Activated CD4-positive, alpha-beta T cell treated with anti-CD3 and anti-CD28 coated beads for 1 hour (primary cell): ENCODE results near the gene PNLDC1.

ENCODE experiments used
- DNase-seq: peaks from one replicate; pipeline ENCODE4 v3.0.0-alpha.2; 2020

The PNLDC1 gene

DNA sequence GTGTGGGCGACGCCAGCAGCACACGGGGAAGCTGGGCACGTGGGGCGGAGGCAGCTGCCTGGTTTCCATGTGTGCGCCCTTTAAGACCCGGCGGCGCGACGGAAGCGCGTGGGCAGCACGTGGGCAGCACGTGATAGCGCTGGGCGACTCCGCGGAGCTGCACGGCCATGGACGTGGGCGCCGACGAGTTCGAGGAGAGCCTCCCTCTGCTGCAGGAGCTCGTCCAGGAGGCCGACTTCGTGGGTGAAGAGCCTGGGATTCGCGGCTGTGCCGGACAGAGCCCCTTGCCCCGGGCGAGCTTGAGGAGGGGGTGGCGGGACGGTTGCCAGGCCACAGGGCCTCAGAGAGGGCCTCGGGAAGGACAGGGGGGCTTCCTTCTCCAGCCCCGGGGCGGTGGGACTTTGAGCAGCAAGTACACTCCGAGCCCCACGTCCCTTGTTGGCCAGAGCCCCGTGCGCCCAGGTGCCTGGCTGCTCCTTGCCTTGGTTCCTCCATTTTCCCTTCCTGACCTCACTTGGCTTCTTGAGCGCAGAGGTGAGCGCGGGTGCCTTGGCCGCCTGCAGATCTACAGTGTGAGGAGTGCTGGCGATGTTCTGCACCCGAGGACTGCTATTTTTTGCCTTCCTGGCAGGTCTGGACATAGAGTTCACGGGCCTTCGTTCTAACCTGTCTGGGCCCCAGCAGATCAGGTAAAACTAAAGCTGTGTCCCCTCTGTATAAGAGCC is at the start of gene PNLDC1:
PNLDC1 (plus strand) TSS at position 136 of the 725 bp plus-strand sequence; CDS start at position 168, 32 bp downstream.
- DNase-seq, result no peak

DNA sequence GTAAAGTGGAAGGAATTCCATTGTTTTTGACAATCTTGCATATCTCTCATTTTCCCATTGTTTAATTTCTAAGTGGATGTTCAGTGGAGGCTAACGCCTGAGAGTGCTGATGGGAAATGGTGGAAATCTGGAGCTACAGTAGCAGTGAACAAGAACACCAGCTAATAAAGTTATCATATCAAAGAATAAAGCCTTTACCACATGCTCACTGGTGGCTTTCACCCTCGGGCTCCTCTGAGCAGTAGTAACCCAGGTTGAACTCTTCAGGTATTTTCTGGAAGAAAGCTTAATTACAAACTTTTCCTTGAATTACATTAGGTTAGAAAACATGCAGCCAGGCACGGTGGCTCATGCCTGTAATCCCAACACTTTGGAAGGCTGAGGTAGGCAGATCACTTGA is 48.6 kb upstream of the PNLDC1 start:
- DNase-seq, result no peak

- no peak for DNase-seq
These were observed 46.8 kb upstream of the PNLDC1 start for GRCh38 chr6:159753081-159753872.

GRCh38 chr6:159754401-159754800 is 45.7 kb upstream of the PNLDC1 start:
- DNase-seq, result no peak

- DNase-seq, result no peak
These were observed 44.8 kb upstream of the PNLDC1 start for GRCh38 chr6:159754959-159755914.

- DNase-seq, result no peak
These were observed 43.6 kb upstream of the PNLDC1 start for GRCh38 chr6:159756508-159756907.

DNA sequence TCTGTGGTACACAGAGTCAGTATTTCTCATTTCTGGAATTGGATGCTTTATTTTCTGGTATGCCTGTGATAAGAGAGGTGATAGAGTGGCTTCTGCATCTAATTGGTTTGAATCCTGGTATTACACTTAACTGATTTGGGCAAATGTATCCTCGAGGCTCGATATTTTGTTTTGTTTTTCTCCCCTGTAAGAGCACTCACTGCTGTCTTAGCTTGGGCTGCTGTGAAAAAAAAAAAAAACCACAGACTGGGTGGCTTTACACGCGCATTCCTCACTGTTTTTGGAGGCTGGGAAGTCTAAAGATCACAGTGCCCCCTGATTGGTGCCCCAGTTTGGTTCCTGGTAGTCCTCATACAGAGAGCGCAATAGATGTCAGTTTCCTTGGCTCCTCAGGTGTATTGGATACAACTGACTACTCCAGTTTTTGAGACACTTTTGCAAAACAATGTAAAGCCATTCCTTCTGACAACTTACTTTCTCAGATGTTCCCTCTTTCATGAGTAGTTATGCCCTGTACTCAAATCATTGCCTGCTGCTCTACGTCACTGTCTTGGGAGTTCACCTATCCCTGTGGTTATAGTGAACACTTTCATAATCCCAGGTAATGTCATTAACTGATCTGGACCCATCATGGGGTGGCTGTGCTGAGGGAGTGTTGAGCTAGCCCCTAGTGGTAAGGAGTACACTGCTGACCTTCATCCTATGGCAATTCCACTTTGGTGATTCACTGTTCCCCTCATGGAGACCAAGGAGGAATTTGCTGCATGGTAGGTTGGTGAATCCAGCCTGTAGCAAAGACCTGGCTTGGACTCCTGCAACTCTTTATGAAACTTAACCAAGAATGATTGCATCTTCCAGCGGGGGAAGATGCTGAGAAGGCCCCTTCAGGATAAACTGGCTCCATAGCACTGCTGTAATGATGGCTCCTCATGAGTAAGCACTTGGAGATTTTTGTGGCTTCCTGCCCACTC is 41.8 kb upstream of the PNLDC1 start:
- no peak for DNase-seq

GRCh38 chr6:159759645-159760044 is 40.4 kb upstream of the PNLDC1 start:
- no peak for DNase-seq

DNA sequence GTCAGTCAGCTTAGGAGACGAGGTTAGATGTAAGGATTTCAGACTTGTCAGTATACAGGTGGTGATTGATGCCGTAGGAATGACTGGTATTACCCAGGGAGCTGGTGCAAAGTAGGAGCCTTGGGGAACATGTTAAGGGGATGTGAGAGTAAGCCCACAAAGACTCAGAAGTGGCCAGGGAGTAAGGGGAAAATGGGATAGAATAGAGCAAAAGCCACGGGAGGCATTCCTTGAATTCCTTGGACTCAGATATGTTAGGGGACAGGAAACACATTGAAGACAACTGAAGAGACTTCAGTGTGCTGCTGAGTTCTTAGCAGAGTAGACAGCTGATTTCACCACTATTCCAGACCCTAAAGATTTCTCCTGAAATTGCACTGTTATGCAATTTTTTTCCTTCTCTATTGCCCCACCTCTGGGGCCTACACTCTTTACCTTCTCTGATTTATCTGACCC is 39.4 kb upstream of the PNLDC1 start:
- DNase-seq, result no peak

- no peak for DNase-seq
These were observed 38.8 kb upstream of the PNLDC1 start for GRCh38 chr6:159761129-159761872.

GRCh38 chr6:159761873-159762680 is 38.0 kb upstream of the PNLDC1 start, which contains the start of gene ACAT2:
ACAT2 (plus strand) TSS chr6:159762045; CDS start chr6:159762088, 43 bp downstream.
- DNase-seq, result peak; percentile 87

DNA sequence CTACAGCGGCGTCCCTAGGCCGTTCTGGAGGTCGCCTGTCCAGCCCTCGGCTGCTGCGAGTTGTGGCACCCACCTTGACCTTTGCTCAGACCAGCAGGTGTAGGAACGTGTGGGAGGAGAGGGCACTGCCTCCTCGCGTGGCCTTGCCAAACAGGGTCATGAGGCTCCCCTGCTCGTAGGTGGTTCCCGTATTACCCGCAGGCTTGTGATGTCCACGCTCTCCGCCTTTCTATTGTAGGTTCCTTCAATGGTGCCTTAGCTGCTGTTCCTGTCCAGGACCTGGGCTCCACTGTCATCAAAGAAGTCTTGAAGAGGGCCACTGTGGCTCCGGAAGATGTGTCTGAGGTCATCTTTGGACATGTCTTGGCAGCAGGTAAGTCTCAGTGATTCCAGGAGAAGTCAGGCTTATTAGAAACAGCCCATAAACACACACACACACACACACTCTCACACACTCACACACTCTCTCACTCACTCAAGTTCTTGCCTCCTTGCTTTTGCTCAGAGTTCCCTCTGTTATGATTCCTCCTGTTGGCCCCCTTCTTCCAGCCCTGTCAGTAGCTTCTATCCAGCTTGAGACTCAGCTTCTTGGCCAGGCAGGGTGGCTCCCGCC is 37.3 kb upstream of the PNLDC1 start:
- DNase-seq, result no peak

GRCh38 chr6:159766906-159767305 is 33.2 kb upstream of the PNLDC1 start:
- no peak for DNase-seq

DNA sequence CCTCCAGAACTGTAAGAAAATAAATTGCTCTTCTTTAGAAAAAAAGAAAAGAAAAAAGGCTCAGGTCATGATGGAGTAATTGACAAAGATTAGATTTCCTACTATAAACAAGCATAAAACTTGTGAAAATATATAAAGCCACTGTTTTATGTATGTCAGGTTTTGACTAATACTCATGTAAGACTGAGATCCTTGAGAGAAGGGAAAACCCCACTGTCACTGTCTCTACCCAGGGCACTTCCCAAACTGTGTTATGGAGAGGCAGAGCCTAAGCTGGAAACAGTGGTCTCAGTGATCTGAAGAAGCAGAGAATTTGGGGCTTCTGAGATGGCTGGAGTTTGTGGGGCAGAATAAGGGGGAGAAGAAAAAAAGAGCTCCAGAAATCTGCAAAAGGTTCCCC is 30.6 kb upstream of the PNLDC1 start:
- no peak for DNase-seq

DNA sequence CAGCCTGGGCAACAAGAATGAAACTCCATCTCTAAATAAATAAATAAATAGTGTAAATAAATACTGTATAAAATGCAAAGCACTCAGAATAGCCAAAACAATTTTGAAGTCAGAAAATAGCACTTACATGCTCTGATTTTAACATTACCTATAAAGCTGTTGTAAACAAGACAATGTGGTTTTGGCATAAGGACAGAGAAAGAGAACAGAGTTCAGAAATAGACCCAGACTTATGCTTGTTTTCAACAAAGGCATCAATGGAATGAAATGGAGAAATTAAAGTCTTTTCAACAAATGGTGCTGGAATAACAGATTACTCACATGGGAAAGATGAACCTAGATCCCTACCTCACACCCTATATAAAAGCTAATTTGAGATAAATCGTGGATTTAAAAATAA is 27.9 kb upstream of the PNLDC1 start:
- DNase-seq, result no peak

GRCh38 chr6:159777240-159777904 is 22.7 kb upstream of the PNLDC1 start:
- no peak for DNase-seq

GRCh38 chr6:159778131-159778530 is 21.9 kb upstream of the PNLDC1 start:
- DNase-seq, result no peak

- no peak for DNase-seq
These were observed 21.5 kb upstream of the PNLDC1 start for GRCh38 chr6:159778542-159779103.

- no peak for DNase-seq
These were observed 11.8 kb upstream of the PNLDC1 start for GRCh38 chr6:159788276-159788675.
